ENCODE data around the gene WWOX.

The WWOX gene

GRCh38 chr16:78368121-78369102 lies 269.0 kb downstream of the WWOX start:
- DNase-seq = peak; percentile 46

GRCh38 chr16:78372277-78372676 lies 272.8 kb downstream of the WWOX start:
- DNase-seq = no peak

GRCh38 chr16:78375055-78375679 lies 275.7 kb downstream of the WWOX start:
- no peak for DNase-seq

- DNase-seq = no peak
Observed at GRCh38 chr16:78376452-78376851, 277.0 kb downstream of the WWOX start.

- DNase-seq = no peak
Observed at GRCh38 chr16:78377312-78377711, 277.9 kb downstream of the WWOX start.

- DNase-seq = no peak
Observed at GRCh38 chr16:78381060-78381459, 281.6 kb downstream of the WWOX start.

GRCh38 chr16:78383118-78383517 lies 283.7 kb downstream of the WWOX start:
- no peak for DNase-seq

- DNase-seq = no peak
Observed at GRCh38 chr16:78385086-78385805, 285.8 kb downstream of the WWOX start.

GRCh38 chr16:78386557-78387324 lies 287.3 kb downstream of the WWOX start:
- no peak for DNase-seq

GRCh38 chr16:78389009-78389498 lies 289.6 kb downstream of the WWOX start:
- DNase-seq = no peak

GRCh38 chr16:78390092-78390491 lies 290.6 kb downstream of the WWOX start:
- DNase-seq = peak; percentile 82

- DNase-seq = no peak
Observed at GRCh38 chr16:78390508-78391324, 291.3 kb downstream of the WWOX start.

- no peak for DNase-seq
Observed at GRCh38 chr16:78392585-78393195, 293.2 kb downstream of the WWOX start.

- no peak for DNase-seq
Observed at GRCh38 chr16:78395035-78395434, 295.6 kb downstream of the WWOX start.

GRCh38 chr16:78396046-78396445 lies 296.6 kb downstream of the WWOX start:
- no peak for DNase-seq

- no peak for DNase-seq
Observed at GRCh38 chr16:78396673-78397072, 297.2 kb downstream of the WWOX start.

- no peak for DNase-seq
Observed at GRCh38 chr16:78399384-78399783, 299.9 kb downstream of the WWOX start.

GRCh38 chr16:78402833-78403232 lies 303.4 kb downstream of the WWOX start:
- DNase-seq = no peak

- DNase-seq = no peak
Observed at GRCh38 chr16:78405040-78405439, 305.6 kb downstream of the WWOX start.

GRCh38 chr16:78405833-78406232 lies 306.4 kb downstream of the WWOX start:
- no peak for DNase-seq

- no peak for DNase-seq
Observed at GRCh38 chr16:78407191-78407590, 307.7 kb downstream of the WWOX start.

Data from NCI-H524 treated with DMSO at 0.1 percent for 48 hours (cell line).